ENCODE results near the gene HFM1. TPM values are rescaled to one million over a fixed set of nuclear protein-coding genes. Genes with fewer than 3 reads are reported as not detected.

HFM1 gene
- total RNA-seq, 2 experiments from 2014 or later = 1.3 to 1.4 TPM

GRCh38 chr1:91393042-91393441, 11.6 kb downstream of the HFM1 start:
- Histone ChIP-seq H3K4me3 (ENCODE audit: low read depth, low read length, poor library complexity, severe bottlenecking) (no peak overlapping the region), H3K79me2 (ENCODE audit: insufficient read depth, low read depth, low read length) (no peaks in the 10 kb centered on the region), H3K27ac (ENCODE audit: low read depth, low read length, poor library complexity, severe bottlenecking) (no peak overlapping the region), H3K4me1 (ENCODE audit: insufficient read depth, low read length, poor library complexity, severe bottlenecking) (no peaks in the 10 kb centered on the region), H2AFZ (ENCODE audit: low read length) (no peak overlapping the region), H4K20me1 (ENCODE audit: insufficient read depth, low read length) (no peaks in the 10 kb centered on the region), H3K4me2 (ENCODE audit: low read length) (no peak overlapping the region), H3K9me3 (ENCODE audit: low read length) (no peaks in the 10 kb centered on the region), H3K36me3 (ENCODE audit: insufficient read depth, low read length) (no peaks in the 10 kb centered on the region), H3K9me2 (ENCODE audit: insufficient read depth, low read length) (no peaks in the 10 kb centered on the region)
- ChIA-PET CTCF (ENCODE audit: unreplicated experiment) (no interaction called here), POLR2A (interaction anchor here (0.7 kb wide), 1 partner anchor 8 kb away, joined by 3 read pairs; no protein-coding TSS in a partner anchor)
- no TSS peak for BruUV-seq (replicated peaks)
- no peak for TF ChIP-seq CTCF (conservative IDR thresholded peaks at IDR 0.05; ENCODE audit: low read length)
- TF ChIP-seq EZH2phosphoT487 (IDR thresholded peaks at IDR 0.05; ENCODE audit: borderline replicate concordance, low read depth, low read length) = no peak
- no peak for DNase-seq (ENCODE audit: low spot score)
- intact Hi-C loops (cut with micrococcal nuclease; ENCODE audit: unreplicated experiment) = no loop called here

- intact Hi-C loops (cut with micrococcal nuclease; ENCODE audit: unreplicated experiment) = no loop called here
- CTCF ChIA-PET (ENCODE audit: unreplicated experiment) = no interaction called here
Observed at GRCh38 chr1:91386109-91386508, 18.5 kb downstream of the HFM1 start.

More at GRCh38 chr1:91386109-91386508, 18.5 kb downstream of the HFM1 start:
- Histone ChIP-seq H3K27ac (ENCODE audit: low read depth, low read length, poor library complexity, severe bottlenecking) (no peak overlapping the region), H3K9me2 (ENCODE audit: insufficient read depth, low read length) (no peaks in the 10 kb centered on the region), H3K4me2 (ENCODE audit: low read length) (no peak overlapping the region), H3K4me3 (ENCODE audit: low read depth, low read length, poor library complexity, severe bottlenecking) (no peak overlapping the region), H4K20me1 (ENCODE audit: insufficient read depth, low read length) (no peaks in the 10 kb centered on the region), H2AFZ (ENCODE audit: low read length) (no peak overlapping the region), H3K9me3 (ENCODE audit: low read length) (no peaks in the 10 kb centered on the region), H3K4me1 (ENCODE audit: insufficient read depth, low read length, poor library complexity, severe bottlenecking) (no peaks in the 10 kb centered on the region), H3K36me3 (ENCODE audit: insufficient read depth, low read length) (no peaks in the 10 kb centered on the region), H3K79me2 (ENCODE audit: insufficient read depth, low read depth, low read length) (no peaks in the 10 kb centered on the region)
- POLR2A ChIA-PET = interaction anchor here (0.6 kb wide), 2 partner anchors 13 to 176 kb away, joined by 3 read pairs; no protein-coding TSS in a partner anchor
- DNase-seq (ENCODE audit: low spot score) = no peak
- BruUV-seq (replicated peaks) = no TSS peak
- TF ChIP-seq EZH2phosphoT487 (IDR thresholded peaks at IDR 0.05; ENCODE audit: borderline replicate concordance, low read depth, low read length) = no peak
- no peak for TF ChIP-seq CTCF (conservative IDR thresholded peaks at IDR 0.05; ENCODE audit: low read length)

All from OCI-LY7 (cell line).